HG03039 (cell line): Measurements from ENCODE around the gene FAM221B.

Experiments used
- ATAC-seq: cut with Tn5 transposase; IDR thresholded peaks from one replicate; pipeline ENCODE4 v1.9.1; 2021; ENCODE audit warnings: mild to moderate bottlenecking, moderate library complexity; ENCODE audit not compliant: unreplicated experiment

FAM221B gene

GRCh38 chr9:35822926-35823325 lies 5.6 kb downstream of the FAM221B start:
- no peak for ATAC-seq

GRCh38 chr9:35820076-35820475 lies 8.5 kb downstream of the FAM221B start:
- ATAC-seq, result no peak

- no peak for ATAC-seq
Observed at GRCh38 chr9:35818341-35818740, 10.2 kb downstream of the FAM221B start.

- ATAC-seq, result no peak
Observed at GRCh38 chr9:35816708-35817107, 11.8 kb downstream of the FAM221B start.

- peak; percentile 64 for ATAC-seq
Observed at GRCh38 chr9:35814841-35815543, 13.5 kb downstream of the FAM221B start, which contains the start of gene HINT2. HINT2 (minus strand) TSS chr9:35815042; CDS start chr9:35814979, 63 bp downstream.

GRCh38 chr9:35814106-35814840 lies 14.3 kb downstream of the FAM221B start:
- peak; percentile 20 for ATAC-seq

GRCh38 chr9:35813434-35814105 lies 15.0 kb downstream of the FAM221B start:
- ATAC-seq, result no peak

GRCh38 chr9:35812025-35812602 lies 16.4 kb downstream of the FAM221B start, which contains the start of gene SPAG8:
SPAG8 (minus strand) TSS chr9:35812262; CDS start chr9:35812147, 115 bp downstream.
- peak; percentile 54 for ATAC-seq

GRCh38 chr9:35811381-35812024 lies 17.0 kb downstream of the FAM221B start:
- no peak for ATAC-seq

GRCh38 chr9:35810122-35810521 lies 18.4 kb downstream of the FAM221B start:
- ATAC-seq, result no peak

- ATAC-seq, result no peak
Observed at GRCh38 chr9:35808433-35808832, 20.1 kb downstream of the FAM221B start.

- ATAC-seq, result no peak
Observed at GRCh38 chr9:35806101-35806500, 22.4 kb downstream of the FAM221B start.

GRCh38 chr9:35801328-35802128 lies 27.0 kb downstream of the FAM221B start:
- ATAC-seq, result no peak

- ATAC-seq, result no peak
Observed at GRCh38 chr9:35800530-35800929, 28.0 kb downstream of the FAM221B start.

GRCh38 chr9:35798658-35799374 lies 29.7 kb downstream of the FAM221B start:
- ATAC-seq, result no peak

GRCh38 chr9:35797311-35798109 lies 31.0 kb downstream of the FAM221B start:
- ATAC-seq, result no peak

- no peak for ATAC-seq
Observed at GRCh38 chr9:35795695-35796094, 32.8 kb downstream of the FAM221B start.

GRCh38 chr9:35793461-35793860 lies 35.1 kb downstream of the FAM221B start:
- ATAC-seq, result no peak
